A673 (cell line): Measurements from ENCODE around the gene PVALB. TPM values are rescaled to one million over a fixed set of nuclear protein-coding genes. Genes with fewer than 3 reads are reported as not detected.

ENCODE experiments used
- BruUV-seq: library from RNA; stranded (reverse); fragments of 400-500 nt; replicated peaks from 2 replicates; lab custom pipeline; 2021; lab: Mats Ljungman, UMichigan
- CTCF ChIA-PET: fragments of 300-600 bp; sonication (Branson Sonifier 250); formaldehyde crosslinking; loops from one replicate; lab custom pipeline; 2022; ENCODE audit warnings: antibody characterized with exemption; lab: Charles Lee
- POLR2A ChIA-PET: fragments of 300-600 bp; sonication (Branson Sonifier 250); formaldehyde crosslinking; loops from one replicate; lab custom pipeline; 2022; ENCODE audit warnings: antibody characterized with exemption; ENCODE audit not compliant: low non-redundant PET; lab: Charles Lee
- DNase-seq: peaks from one replicate; pipeline ENCODE4 v3.0.0-alpha.2; 2015; ENCODE audit warnings: low spot score
- H3K27ac ChIP-seq: fragments of 200-600 bp; sonication (generic); 2 replicates; pipeline ENCODE4 v1.5.1; 2016; ENCODE audit warnings: mixed run types, low read depth, mild to moderate bottlenecking, mixed read lengths, antibody characterized with exemption, low read length; ENCODE audit not compliant: poor library complexity, severe bottlenecking
- H3K27me3 ChIP-seq: fragments of 200-600 bp; sonication (generic); replicated peaks from 2 replicates; pipeline ENCODE4 v1.6.1; 2017; ENCODE audit warnings: mixed run types, low read depth, mild to moderate bottlenecking, mixed read lengths, antibody characterized with exemption, low read length; ENCODE audit not compliant: insufficient read depth, poor library complexity
- H3K36me3 ChIP-seq: fragments of 200-600 bp; sonication (generic); 2 replicates; pipeline ENCODE4 v1.6.1; 2016; ENCODE audit warnings: mixed run types, mild to moderate bottlenecking, mixed read lengths, antibody characterized with exemption, low read length; ENCODE audit not compliant: insufficient read depth, poor library complexity, severe bottlenecking
- H3K4me1 ChIP-seq: fragments of 200-600 bp; sonication (generic); 2 replicates; pipeline ENCODE4 v1.6.1; 2017; ENCODE audit warnings: mixed run types, mild to moderate bottlenecking, mixed read lengths, antibody characterized with exemption, low read length; ENCODE audit not compliant: insufficient read depth, poor library complexity, severe bottlenecking
- H3K4me3 ChIP-seq: fragments of 200-600 bp; sonication (generic); 2 replicates; pipeline ENCODE4 v1.5.1; 2016; ENCODE audit warnings: low read depth, mixed run types, mild to moderate bottlenecking, mixed read lengths, low read length; ENCODE audit not compliant: poor library complexity, severe bottlenecking
- H3K9me3 ChIP-seq: fragments of 200-600 bp; sonication (generic); 2 replicates; pipeline ENCODE4 v1.6.1; 2016; ENCODE audit warnings: mixed run types, low read depth, mild to moderate bottlenecking, mixed read lengths, antibody characterized with exemption, low read length; ENCODE audit not compliant: poor library complexity, severe bottlenecking
- CTCF ChIP-seq: fragments of 300-800, 200-600 bp; sonication (generic); conservative IDR thresholded peaks from 2 replicates; pipeline ENCODE4 v1.5.1; 2017; ENCODE audit warnings: low read depth, mild to moderate bottlenecking, antibody characterized with exemption, low read length, moderate library complexity, mixed read lengths
- EZH2 ChIP-seq: fragments of 200-600 bp; sonication (generic); IDR thresholded peaks from 2 replicates; pipeline ENCODE4 v1.6.1; 2017; ENCODE audit warnings: borderline replicate concordance, low read depth, mild to moderate bottlenecking, mixed read lengths, antibody characterized with exemption, low read length; ENCODE audit not compliant: poor library complexity, severe bottlenecking
- intact Hi-C: fragments of 100-400 bp; cut with micrococcal nuclease; formaldehyde crosslinking; loops from one replicate; pipeline ENCODE4 v1.10.0; 2022; ENCODE audit not compliant: unreplicated experiment
- total RNA-seq: library from RNA; stranded (reverse); gene quantifications from 2 replicates; pipeline ENCODE4 v1.2.3, GENCODE V29; 2021

PVALB gene
- total RNA-seq, 1 experiment from 2014 or later: not detected

GRCh38 chr22:36830601-36831000 is 13.8 kb upstream of the PVALB start:
- ChIA-PET CTCF (no interaction called here), POLR2A (no interaction called here)
- intact Hi-C loops: no loop called here
- BruUV-seq: no TSS peak
- H3K4me1 ChIP-seq: no peaks in the 10 kb centered on the region
- no peaks in the 10 kb centered on the region for H3K9me3 ChIP-seq
- H3K27ac ChIP-seq: no peak overlapping the region
- no peak overlapping the region for H3K4me3 ChIP-seq
- H3K27me3 ChIP-seq: peaks cover 8% of the 10 kb centered on the region
- TF ChIP-seq CTCF (no peak), EZH2 (no peak)
- H3K36me3 ChIP-seq: no peaks in the 10 kb centered on the region
- no peak for DNase-seq

GRCh38 chr22:36829370-36830002 is 12.7 kb upstream of the PVALB start:
- POLR2A ChIA-PET: no interaction called here

GRCh38 chr22:36828815-36829214 is 12.0 kb upstream of the PVALB start:
- no peak overlapping the region for H3K27ac ChIP-seq
- no peaks in the 10 kb centered on the region for H3K36me3 ChIP-seq
- TF ChIP-seq EZH2 (no peak), CTCF (no peak)
- no peaks in the 10 kb centered on the region for H3K4me1 ChIP-seq
- BruUV-seq: no TSS peak
- intact Hi-C loops: no loop called here
- no peaks in the 10 kb centered on the region for H3K9me3 ChIP-seq
- no peak for DNase-seq
- POLR2A ChIA-PET: no interaction called here
- CTCF ChIA-PET: interaction anchor here (1.1 kb wide), 1 partner anchor 27 kb away, joined by 3 read pairs; no protein-coding TSS in a partner anchor
- peaks cover 8% of the 10 kb centered on the region for H3K27me3 ChIP-seq
- H3K4me3 ChIP-seq: no peak overlapping the region

More at GRCh38 chr22:36829370-36830002, 12.7 kb upstream of the PVALB start:
- BruUV-seq: no TSS peak
- CTCF ChIA-PET: interaction anchor here (1.1 kb wide), 1 partner anchor 27 kb away, joined by 3 read pairs; no protein-coding TSS in a partner anchor
- H3K4me3 ChIP-seq: no peak overlapping the region
- no peak overlapping the region for H3K27ac ChIP-seq
- no peaks in the 10 kb centered on the region for H3K9me3 ChIP-seq
- intact Hi-C loops: no loop called here
- no peaks in the 10 kb centered on the region for H3K36me3 ChIP-seq
- H3K4me1 ChIP-seq: no peaks in the 10 kb centered on the region
- no peak for TF ChIP-seq CTCF
- TF ChIP-seq EZH2: no peak
- peaks cover 8% of the 10 kb centered on the region for H3K27me3 ChIP-seq
- DNase-seq: no peak
